Measurements from ENCODE around the gene CAPN8.

CAPN8 gene

GRCh38 chr1:223711747-223712193 lies 46.3 kb upstream of the CAPN8 start:
- peak overlapping the region; percentile 23 to 31 for H3K4me3 ChIP-seq (replicated peaks in 1 of 2; ENCODE audit: low read depth in 2 of 2, low read length in 2 of 2)
- DNase-seq (ENCODE audit: low read depth in 2 of 2): no peak
- TF ChIP-seq CTCF (IDR thresholded peaks at IDR 0.05; ENCODE audit: low read depth, low read length): no peak

- no peak overlapping the region for H3K4me3 ChIP-seq (replicated peaks in 1 of 2; ENCODE audit: low read depth in 2 of 2, low read length in 2 of 2)
- DNase-seq (ENCODE audit: low read depth in 2 of 2): peak; percentile 57 to 63
- no peak for TF ChIP-seq CTCF (IDR thresholded peaks at IDR 0.05; ENCODE audit: low read depth, low read length)
Observed at GRCh38 chr1:223711173-223711572, 45.7 kb upstream of the CAPN8 start.

GRCh38 chr1:223710179-223711133 lies 45.0 kb upstream of the CAPN8 start:
- TF ChIP-seq CTCF (IDR thresholded peaks at IDR 0.05; ENCODE audit: low read depth, low read length): no peak
- no peak overlapping the region for H3K4me3 ChIP-seq (replicated peaks in 1 of 2; ENCODE audit: low read depth in 2 of 2, low read length in 2 of 2)
- no peak for DNase-seq (ENCODE audit: low read depth in 2 of 2)

- peak; percentile 54 for TF ChIP-seq CTCF (IDR thresholded peaks at IDR 0.05; ENCODE audit: low read depth, low read length)
Observed at GRCh38 chr1:223709598-223709997, 44.1 kb upstream of the CAPN8 start.

GRCh38 chr1:223708651-223709268 lies 43.3 kb upstream of the CAPN8 start:
- no peak overlapping the region for H3K4me3 ChIP-seq (replicated peaks in 1 of 2; ENCODE audit: low read depth in 2 of 2, low read length in 2 of 2)
- DNase-seq (ENCODE audit: low read depth in 2 of 2): no peak
- no peak for TF ChIP-seq CTCF (IDR thresholded peaks at IDR 0.05; ENCODE audit: low read depth, low read length)

More at GRCh38 chr1:223709598-223709997, 44.1 kb upstream of the CAPN8 start:
- peak; percentile 54 to 61 for DNase-seq (ENCODE audit: low read depth in 2 of 2)
- H3K4me3 ChIP-seq (replicated peaks in 1 of 2; ENCODE audit: low read depth in 2 of 2, low read length in 2 of 2): no peak overlapping the region

- no peak for DNase-seq (ENCODE audit: low read depth in 2 of 2)
- TF ChIP-seq CTCF (IDR thresholded peaks at IDR 0.05; ENCODE audit: low read depth, low read length): peak; percentile 52
- H3K4me3 ChIP-seq (replicated peaks in 1 of 2; ENCODE audit: low read depth in 2 of 2, low read length in 2 of 2): peak overlapping the region in 1 of 2 donors; percentile 22
Observed at GRCh38 chr1:223708001-223708359, 42.5 kb upstream of the CAPN8 start.

Data from cardiac fibroblast (primary cell).